Vein endothelial cell (primary cell): Measurements from ENCODE around the gene MARCHF2. TPM values are rescaled to one million over a fixed set of nuclear protein-coding genes. Genes with fewer than 3 reads are reported as not detected.

Source experiments
- small RNA-seq: library from RNA; depleted of rRNA; stranded (forward); fragments of <200 nt; gene quantifications from one replicate; pipeline ENCODE3, GENCODE V24; 2012
- total RNA-seq: library from RNA; depleted of rRNA; stranded (reverse); fragments of >200 nt; gene quantifications from 2 replicates; pipeline ENCODE4 v1.2.3, GENCODE V29; 2012

MARCHF2 gene, protein sequence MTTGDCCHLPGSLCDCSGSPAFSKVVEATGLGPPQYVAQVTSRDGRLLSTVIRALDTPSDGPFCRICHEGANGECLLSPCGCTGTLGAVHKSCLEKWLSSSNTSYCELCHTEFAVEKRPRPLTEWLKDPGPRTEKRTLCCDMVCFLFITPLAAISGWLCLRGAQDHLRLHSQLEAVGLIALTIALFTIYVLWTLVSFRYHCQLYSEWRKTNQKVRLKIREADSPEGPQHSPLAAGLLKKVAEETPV
- 163 and 207 TPM in 2 replicates for total RNA-seq

DNA sequence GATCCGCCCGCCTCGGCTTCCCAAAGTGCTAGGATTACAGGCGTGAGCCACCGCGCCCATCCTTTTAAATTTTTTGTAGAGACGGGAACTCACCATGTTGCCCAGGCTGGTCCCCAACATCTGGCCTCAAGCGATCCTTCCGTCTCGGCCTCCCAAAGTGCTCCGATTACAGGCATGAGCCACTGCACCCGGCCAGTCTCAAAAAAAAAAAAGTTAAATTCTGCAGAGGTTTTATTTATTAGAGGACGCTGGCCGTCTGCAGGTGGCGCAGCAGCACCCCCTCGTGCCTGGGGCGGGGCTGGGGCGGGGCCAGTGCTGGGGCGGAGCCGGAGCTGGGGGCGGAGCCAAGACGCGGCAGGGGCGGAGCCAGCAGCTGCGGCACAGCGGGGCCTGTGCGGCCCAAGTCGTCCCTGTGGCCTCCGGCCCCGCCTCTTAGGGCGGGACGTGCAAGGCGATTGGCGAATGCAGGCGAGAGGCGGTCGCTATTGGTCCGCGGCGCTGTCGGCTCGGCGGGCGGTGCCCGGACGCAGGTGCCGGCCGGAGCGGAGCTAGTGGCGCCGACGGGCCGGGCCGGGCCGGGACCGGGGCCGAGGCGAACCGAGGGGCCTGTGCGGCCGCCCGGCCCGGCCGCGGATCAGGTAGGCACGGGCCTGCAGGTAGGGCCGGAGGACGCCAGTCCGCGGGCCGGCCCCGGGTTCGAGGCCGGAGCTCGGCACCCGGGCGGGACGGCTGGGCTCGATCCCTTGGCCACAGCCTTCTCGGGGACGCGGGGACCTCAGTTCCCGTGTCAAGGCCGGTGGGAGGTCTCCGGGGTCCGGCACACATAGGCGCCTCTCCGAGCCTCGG lies at the start of gene MARCHF2:
MARCHF2 (plus strand) TSS at position 523 of the 846 bp plus-strand sequence. CDS start 8,536 bp downstream, outside the sequence.

DNA sequence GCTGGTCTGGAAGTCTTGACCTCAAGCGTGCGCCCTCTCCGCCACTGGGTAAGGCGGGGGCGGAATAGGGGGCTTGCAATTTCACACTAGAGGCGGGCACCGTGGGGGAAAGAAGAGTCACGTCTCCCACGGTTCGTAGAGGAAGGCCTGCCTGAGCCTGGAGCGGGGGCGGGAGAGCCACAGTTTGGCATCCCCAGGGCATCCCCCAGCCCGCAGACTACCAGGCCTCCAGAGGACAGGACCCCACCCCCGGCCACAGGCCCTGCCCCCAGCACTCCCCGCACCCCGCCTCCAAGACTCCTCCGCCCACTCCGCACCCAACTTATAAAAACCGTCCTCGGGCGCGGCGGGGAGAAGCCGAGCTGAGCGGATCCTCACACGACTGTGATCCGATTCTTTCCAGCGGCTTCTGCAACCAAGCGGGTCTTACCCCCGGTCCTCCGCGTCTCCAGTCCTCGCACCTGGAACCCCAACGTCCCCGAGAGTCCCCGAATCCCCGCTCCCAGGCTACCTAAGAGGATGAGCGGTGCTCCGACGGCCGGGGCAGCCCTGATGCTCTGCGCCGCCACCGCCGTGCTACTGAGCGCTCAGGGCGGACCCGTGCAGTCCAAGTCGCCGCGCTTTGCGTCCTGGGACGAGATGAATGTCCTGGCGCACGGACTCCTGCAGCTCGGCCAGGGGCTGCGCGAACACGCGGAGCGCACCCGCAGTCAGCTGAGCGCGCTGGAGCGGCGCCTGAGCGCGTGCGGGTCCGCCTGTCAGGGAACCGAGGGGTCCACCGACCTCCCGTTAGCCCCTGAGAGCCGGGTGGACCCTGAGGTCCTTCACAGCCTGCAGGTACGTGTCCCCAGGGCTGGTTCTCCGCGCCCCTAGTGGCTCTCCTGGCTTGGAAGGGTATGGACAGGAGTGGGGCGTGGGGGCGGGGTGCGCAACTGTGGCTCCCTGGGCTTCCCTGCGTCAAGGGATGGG lies 49.0 kb upstream of the MARCHF2 start, which contains the start of gene ANGPTL4:
ANGPTL4 (plus strand) TSS at position 353 of the 969 bp plus-strand sequence; CDS start at position 520, 167 bp downstream.

DNA sequence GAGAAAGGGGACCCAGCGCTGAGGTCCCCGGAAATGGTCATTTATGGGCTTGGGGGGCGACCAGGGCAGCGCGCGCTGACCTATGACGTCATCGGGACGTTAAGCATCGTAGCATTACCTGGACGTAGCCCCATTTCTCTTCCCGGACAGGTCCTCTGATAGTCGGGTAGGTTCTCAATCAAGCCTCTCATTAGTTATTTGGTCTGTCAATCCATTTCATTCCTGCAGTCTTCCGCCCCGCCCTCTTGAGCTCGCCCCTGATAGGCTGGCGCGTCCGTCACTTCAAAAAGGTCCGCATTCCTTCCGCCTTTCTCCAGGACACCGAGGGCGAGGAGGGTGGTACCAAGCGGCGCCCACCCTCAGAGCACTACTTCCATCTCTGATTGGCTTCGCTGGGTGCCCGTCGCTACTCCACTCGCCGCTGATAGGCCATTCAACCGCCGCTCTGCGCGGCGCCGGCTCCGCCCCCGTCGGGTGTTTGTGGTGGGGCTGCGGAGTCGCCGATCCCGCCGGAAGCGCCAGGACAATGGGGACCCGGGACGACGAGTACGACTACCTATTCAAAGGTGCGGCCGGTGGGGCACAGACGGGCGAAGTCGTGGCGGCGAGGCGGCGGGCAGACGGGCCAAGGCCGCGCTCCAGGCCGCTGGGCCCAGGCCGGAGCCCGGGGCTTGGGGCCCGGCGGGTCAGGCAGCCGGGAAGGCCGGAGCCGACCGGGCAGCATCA lies 23.1 kb upstream of the MARCHF2 start, which contains the start of gene RAB11B:
RAB11B (plus strand) TSS at position 470 of the 726 bp plus-strand sequence; CDS start at position 527, 57 bp downstream.

DNA sequence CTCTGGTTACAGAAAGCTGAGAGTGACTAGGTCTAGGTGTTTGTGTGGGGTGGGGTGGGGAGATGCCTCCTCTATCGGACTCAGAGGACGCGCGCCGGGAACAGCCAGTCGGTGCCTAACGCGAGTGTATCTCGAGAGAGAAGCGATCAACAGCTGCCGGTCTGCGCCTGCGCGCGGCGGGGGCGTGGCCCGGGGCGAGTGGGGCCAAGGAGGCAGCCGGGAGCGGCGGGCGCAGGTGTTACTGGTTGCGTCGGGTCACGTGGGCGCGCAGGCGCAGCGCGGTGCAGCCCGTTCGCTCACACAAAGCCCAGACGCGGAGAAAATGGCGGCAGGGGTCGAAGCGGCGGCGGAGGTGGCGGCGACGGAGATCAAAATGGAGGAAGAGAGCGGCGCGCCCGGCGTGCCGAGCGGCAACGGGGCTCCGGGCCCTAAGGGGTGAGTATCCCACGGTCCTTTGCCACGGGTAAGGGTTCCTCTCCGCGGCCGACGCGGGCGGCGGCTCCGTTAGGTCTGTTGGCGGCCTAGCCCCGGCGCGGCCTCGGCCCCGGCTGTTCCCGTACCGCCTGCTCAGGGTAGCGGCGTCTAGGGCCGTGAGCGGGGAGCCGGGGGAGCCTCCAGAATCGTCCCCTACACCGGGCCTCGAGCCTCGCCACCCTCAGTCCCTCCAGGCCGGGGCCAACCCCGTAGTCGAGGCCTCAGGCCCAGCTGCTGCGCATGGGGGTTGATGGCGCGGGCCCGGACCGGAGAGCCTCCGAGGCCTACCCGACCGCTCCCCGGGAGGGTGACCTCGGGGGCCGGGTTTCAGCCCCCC lies 31.8 kb downstream of the MARCHF2 start, which contains the start of gene HNRNPM:
HNRNPM (plus strand) TSS at position 299 of the 811 bp plus-strand sequence; CDS start at position 323, 24 bp downstream.

Small RNA genes lying within 50 kb of the gene (small RNA-seq; reads per million reads assigned to genes)
- gene MIR4999, result 0.66 reads per million, percentile 42 among the genes with 10 or more reads in this experiment

Other genes with a start within 250 kb of the MARCHF2 start
- gene CERS4, start 203.9 kb upstream of the MARCHF2 start, total RNA-seq, result 6.2 and 8.0 TPM in 2 replicates
- gene CD320, start 104.9 kb upstream of the MARCHF2 start, total RNA-seq, result 60.1 and 66.3 TPM in 2 replicates
- 36.6 and 43.3 TPM in 2 replicates for gene NDUFA7, start 91.9 kb upstream of the MARCHF2 start, total RNA-seq
- gene RPS28, start 91.8 kb upstream of the MARCHF2 start, total RNA-seq, result 117 and 237 TPM in 2 replicates
- gene KANK3, start 70.0 kb upstream of the MARCHF2 start, total RNA-seq, result 31.8 and 76.4 TPM in 2 replicates
- gene ANGPTL4, start 49.1 kb upstream of the MARCHF2 start, total RNA-seq, result 11.7 and 94.7 TPM in 2 replicates
- gene RAB11B, start 22.9 kb upstream of the MARCHF2 start, total RNA-seq, result 29.2 and 38.9 TPM in 2 replicates
- gene HNRNPM, start 31.7 kb downstream of the MARCHF2 start, total RNA-seq, result 45.4 and 68.0 TPM in 2 replicates
- gene PRAM1, start 89.3 kb downstream of the MARCHF2 start, total RNA-seq, result not detected in 2 replicates
- gene ZNF414, start 100.9 kb downstream of the MARCHF2 start, total RNA-seq, result 3.9 and 4.9 TPM in 2 replicates
- under 0.01 and 0.10 TPM in 2 replicates for gene MYO1F, start 164.1 kb downstream of the MARCHF2 start, total RNA-seq
- gene ADAMTS10, start 197.4 kb downstream of the MARCHF2 start, total RNA-seq, result 8.0 and 11.1 TPM in 2 replicates
- not detected in 2 replicates for gene NFILZ, start 217.3 kb downstream of the MARCHF2 start, total RNA-seq